Measurements from ENCODE around the gene ABCC10. TPM values are rescaled to one million over a fixed set of nuclear protein-coding genes. Genes with fewer than 3 reads are reported as not detected.

Gene ABCC10
- total RNA-seq, 1 experiment from 2014 or later: 28.4 TPM

DNA sequence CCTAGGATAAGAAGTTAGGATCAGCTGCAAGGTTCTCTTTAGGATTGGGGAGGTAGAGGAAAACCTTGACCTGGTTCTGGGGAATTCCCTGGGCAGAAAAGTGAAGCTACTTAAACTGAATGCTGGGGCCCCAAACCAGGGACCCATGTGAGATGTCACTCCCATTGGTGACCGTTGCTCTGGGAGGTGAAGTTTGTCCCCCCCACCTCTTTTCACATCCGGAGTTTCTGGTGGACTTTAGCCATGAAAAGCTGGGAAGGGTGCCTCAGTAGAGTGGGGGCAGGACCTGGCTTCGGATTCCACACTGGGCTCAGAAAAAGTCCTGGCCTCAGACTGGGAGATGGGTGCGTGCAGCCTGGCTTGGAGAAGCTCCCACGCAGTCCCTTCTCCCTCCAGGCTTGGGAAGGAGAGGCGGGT is 63.2 kb downstream of the ABCC10 start:
- Histone ChIP-seq H3F3A (ENCODE audit: insufficient read depth, low read depth) (peaks cover 9% of the 10 kb centered on the region; the same call in 1 of the 2 replicates), H2AFZ (no peak overlapping the region), H3K4me2 (no peak overlapping the region), H3K27me3 (ENCODE audit: insufficient read depth, low read depth) (no peaks in the 10 kb centered on the region), H3K9me3 (ENCODE audit: insufficient read depth, low read depth) (no peaks in the 10 kb centered on the region), H3K27ac (no peak overlapping the region), H3K4me1 (replicated peaks; ENCODE audit: insufficient read depth) (peaks cover 13% of the 10 kb centered on the region), H3K36me3 (ENCODE audit: low read depth) (no peaks in the 10 kb centered on the region; the same call in 1 of the 2 replicates), H4K20me1 (ENCODE audit: insufficient read depth) (0 out of 2 replicates have a peak, but pooled peaks cover 9% of the 10 kb centered on the region), H3K9me2 (ENCODE audit: insufficient read depth) (no peaks in the 10 kb centered on the region), H3K4me3 (no peak overlapping the region), H3K79me2 (ENCODE audit: low read depth) (peaks cover 4% of the 10 kb centered on the region; the same call in 1 of the 2 replicates)
- ChIA-PET CTCF (no interaction called here), POLR2A (ENCODE audit: unreplicated experiment) (no interaction called here)
- intact Hi-C loops (cut with micrococcal nuclease; ENCODE audit: unreplicated experiment): loop anchor here (10.0 kb wide), 2 partner anchors 56 to 316 kb away; partner anchors contain the start of gene SRF
- TF ChIP-seq, protein P1, sequence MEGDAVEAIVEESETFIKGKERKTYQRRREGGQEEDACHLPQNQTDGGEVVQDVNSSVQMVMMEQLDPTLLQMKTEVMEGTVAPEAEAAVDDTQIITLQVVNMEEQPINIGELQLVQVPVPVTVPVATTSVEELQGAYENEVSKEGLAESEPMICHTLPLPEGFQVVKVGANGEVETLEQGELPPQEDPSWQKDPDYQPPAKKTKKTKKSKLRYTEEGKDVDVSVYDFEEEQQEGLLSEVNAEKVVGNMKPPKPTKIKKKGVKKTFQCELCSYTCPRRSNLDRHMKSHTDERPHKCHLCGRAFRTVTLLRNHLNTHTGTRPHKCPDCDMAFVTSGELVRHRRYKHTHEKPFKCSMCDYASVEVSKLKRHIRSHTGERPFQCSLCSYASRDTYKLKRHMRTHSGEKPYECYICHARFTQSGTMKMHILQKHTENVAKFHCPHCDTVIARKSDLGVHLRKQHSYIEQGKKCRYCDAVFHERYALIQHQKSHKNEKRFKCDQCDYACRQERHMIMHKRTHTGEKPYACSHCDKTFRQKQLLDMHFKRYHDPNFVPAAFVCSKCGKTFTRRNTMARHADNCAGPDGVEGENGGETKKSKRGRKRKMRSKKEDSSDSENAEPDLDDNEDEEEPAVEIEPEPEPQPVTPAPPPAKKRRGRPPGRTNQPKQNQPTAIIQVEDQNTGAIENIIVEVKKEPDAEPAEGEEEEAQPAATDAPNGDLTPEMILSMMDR (conservative IDR thresholded peaks at IDR 0.05): no peak
- no peak for TF ChIP-seq EZH2 (IDR thresholded peaks at IDR 0.05; ENCODE audit: low read depth)
- no TSS peak for BruUV-seq (replicated peaks)
- no peak for DNase-seq

DNA sequence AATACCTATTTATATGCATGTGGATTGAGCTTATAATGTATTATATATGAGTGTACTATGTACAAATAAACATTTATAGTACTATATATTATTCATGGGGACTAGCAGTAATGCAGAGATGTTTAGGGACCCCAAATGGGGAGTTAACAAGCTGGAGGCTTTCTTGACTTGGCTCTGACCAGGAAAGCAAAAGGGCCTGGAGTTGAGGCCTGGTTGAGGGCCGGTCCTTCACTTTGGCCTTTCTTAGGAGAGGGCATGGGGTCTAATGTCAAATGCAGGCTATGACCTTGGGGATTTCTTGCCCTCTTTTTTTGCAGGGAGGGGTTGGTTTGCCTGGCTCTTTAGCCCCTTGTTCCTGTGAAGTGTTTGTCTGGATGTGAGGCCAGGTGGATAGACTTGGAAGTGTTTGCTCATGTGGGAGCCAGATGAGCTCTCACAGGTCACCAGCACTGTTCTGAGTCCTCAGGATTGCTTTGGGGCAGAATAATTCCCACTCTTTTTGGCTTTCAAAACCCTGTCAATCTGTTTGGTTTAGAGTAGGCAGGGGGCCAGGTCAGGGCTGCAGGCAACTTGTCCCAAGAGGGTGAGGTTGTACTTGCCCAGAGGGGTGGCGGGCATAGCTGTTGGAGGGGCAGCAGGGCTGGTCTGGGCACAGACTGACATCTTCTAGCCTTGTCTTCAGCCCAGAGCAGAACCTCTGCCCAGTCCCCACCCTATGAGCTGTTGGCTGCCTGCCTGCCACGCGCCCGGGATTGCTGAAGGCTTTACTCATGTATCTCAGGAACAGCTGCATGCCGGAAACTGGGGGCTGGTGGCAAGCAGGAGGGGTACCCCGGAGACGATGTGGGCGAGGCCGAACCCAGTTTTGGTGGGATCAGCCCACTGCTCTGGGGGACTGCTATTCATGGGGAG is 64.7 kb downstream of the ABCC10 start:
- no peak overlapping the region for H3K4me2 ChIP-seq
- H2AFZ ChIP-seq: no peak overlapping the region
- POLR2A ChIA-PET (ENCODE audit: unreplicated experiment): interaction anchor here (0.5 to 0.6 kb wide), 4 partner anchors 11 to 613 kb away, joined by 3 to 7 read pairs (median 4); partner anchors contain the start of genes ABCC10 and RPL7L1
- DNase-seq: peak in 1 of 2 experiments; percentile 70
- H3K9me3 ChIP-seq (ENCODE audit: insufficient read depth, low read depth): no peaks in the 10 kb centered on the region
- no peak overlapping the region for H3K4me3 ChIP-seq
- intact Hi-C loops (cut with micrococcal nuclease; ENCODE audit: unreplicated experiment): loop anchor here (10.0 kb wide), 2 partner anchors 57 to 317 kb away; partner anchors contain the start of gene SRF
- no peaks in the 10 kb centered on the region for H3K27me3 ChIP-seq (ENCODE audit: insufficient read depth, low read depth)
- no peaks in the 10 kb centered on the region; the same call in 1 of the 2 replicates for H3K36me3 ChIP-seq (ENCODE audit: low read depth)
- H4K20me1 ChIP-seq (ENCODE audit: insufficient read depth): 0 out of 2 replicates have a peak, but pooled peaks cover 14% of the 10 kb centered on the region
- TF ChIP-seq, protein P1 (conservative IDR thresholded peaks at IDR 0.05): no peak
- TF ChIP-seq EZH2 (IDR thresholded peaks at IDR 0.05; ENCODE audit: low read depth): no peak
- peaks cover 4% of the 10 kb centered on the region; the same call in 1 of the 2 replicates for H3K79me2 ChIP-seq (ENCODE audit: low read depth)
- H3F3A ChIP-seq (ENCODE audit: insufficient read depth, low read depth): peaks cover 19% of the 10 kb centered on the region; the same call in 1 of the 2 replicates
- peaks cover 28% of the 10 kb centered on the region for H3K4me1 ChIP-seq (replicated peaks; ENCODE audit: insufficient read depth)
- CTCF ChIA-PET: interaction anchor here (0.6 kb wide), 1 partner anchor 35 kb away, joined by 7 read pairs; no protein-coding TSS in a partner anchor
- BruUV-seq (replicated peaks): no TSS peak
- 0 out of 2 replicates have a peak overlapping the region, but pooled peaks have one; percentile 19 for H3K27ac ChIP-seq
- H3K9me2 ChIP-seq (ENCODE audit: insufficient read depth): no peaks in the 10 kb centered on the region

- Histone ChIP-seq H3K4me2 (no peak overlapping the region), H3K36me3 (ENCODE audit: low read depth) (no peaks in the 10 kb centered on the region), H3K4me1 (replicated peaks; ENCODE audit: insufficient read depth) (peaks cover 31% of the 10 kb centered on the region), H4K20me1 (ENCODE audit: insufficient read depth) (0 out of 2 replicates have a peak, but pooled peaks cover 14% of the 10 kb centered on the region), H3F3A (ENCODE audit: insufficient read depth, low read depth) (peaks cover 26% of the 10 kb centered on the region; the same call in 1 of the 2 replicates), H3K79me2 (ENCODE audit: low read depth) (peaks cover 4% of the 10 kb centered on the region), H3K9me3 (ENCODE audit: insufficient read depth, low read depth) (no peaks in the 10 kb centered on the region), H3K27me3 (ENCODE audit: insufficient read depth, low read depth) (no peaks in the 10 kb centered on the region), H3K27ac (no peak overlapping the region), H3K9me2 (ENCODE audit: insufficient read depth) (no peaks in the 10 kb centered on the region), H3K4me3 (no peak overlapping the region), H2AFZ (no peak overlapping the region)
- POLR2A ChIA-PET (ENCODE audit: unreplicated experiment): interaction anchor here (0.5 to 0.6 kb wide), 4 partner anchors 12 to 613 kb away, joined by 3 to 7 read pairs (median 4); partner anchors contain the start of genes ABCC10 and RPL7L1
- CTCF ChIA-PET: interaction anchor here (0.6 kb wide), 1 partner anchor 35 kb away, joined by 7 read pairs; no protein-coding TSS in a partner anchor
- no peak for DNase-seq
- intact Hi-C loops (cut with micrococcal nuclease; ENCODE audit: unreplicated experiment): loop anchor here (10.0 kb wide), 2 partner anchors 58 to 318 kb away; partner anchors contain the start of gene SRF
- TF ChIP-seq, protein P1 (conservative IDR thresholded peaks at IDR 0.05): no peak
- TF ChIP-seq EZH2 (IDR thresholded peaks at IDR 0.05; ENCODE audit: low read depth): no peak
- no TSS peak for BruUV-seq (replicated peaks)
These were observed 65.3 kb downstream of the ABCC10 start for GRCh38 chr6:43492673-43493072.
